22Rv1 (cell line): ENCODE measurements around the gene IFT80.

Source experiments
- CTCF ChIP-seq: fragments of 450-650 bp; IDR thresholded peaks from 2 replicates; pipeline ENCODE4 v1.5.1; 2017; ENCODE audit warnings: mild to moderate bottlenecking
- ZFX ChIP-seq: fragments of 450-650 bp; IDR thresholded peaks from 2 replicates; pipeline ENCODE4 v1.6.1; 2017; ENCODE audit warnings: antibody characterized with exemption, borderline replicate concordance

DNA sequence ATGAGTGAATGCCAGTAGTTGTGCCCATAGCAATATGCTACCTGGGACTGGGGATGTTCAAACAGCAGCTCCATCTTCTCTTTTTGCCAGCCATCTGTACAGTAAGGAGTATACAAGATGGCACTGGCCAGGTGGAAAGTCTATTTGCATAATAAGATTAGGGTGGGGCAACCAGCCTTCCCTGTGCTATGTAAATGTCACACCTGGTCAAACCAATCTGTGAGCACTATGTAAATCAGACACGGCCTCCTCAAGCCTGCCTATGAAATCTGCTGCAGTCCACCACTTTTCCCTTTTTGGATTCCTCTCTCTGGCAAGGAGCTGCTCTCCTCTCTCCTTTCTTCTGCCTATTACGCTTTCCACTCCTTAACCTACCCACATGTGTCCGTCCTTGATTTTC is 120.8 kb downstream of the IFT80 start:
- TF ChIP-seq CTCF: no peak
- no peak for TF ChIP-seq ZFX
